OCI-LY7 (cell line): Measurements from ENCODE around the gene VPS54. TPM values are rescaled to one million over a fixed set of nuclear protein-coding genes. Genes with fewer than 3 reads are reported as not detected.

Source experiments
- BruUV-seq: library from RNA; stranded (reverse); fragments of 400-500 nt; replicated peaks from 2 replicates; lab custom pipeline; 2021; lab: Mats Ljungman, UMichigan
- CTCF ChIA-PET: fragments of 300-600 bp; sonication (Branson Sonifier 250); formaldehyde crosslinking; loops from one replicate; lab custom pipeline; 2022; ENCODE audit warnings: antibody characterized with exemption; ENCODE audit not compliant: unreplicated experiment; lab: Charles Lee
- POLR2A ChIA-PET: fragments of 300-600 bp; sonication (Branson Sonifier 250); formaldehyde crosslinking; loops from one replicate; lab custom pipeline; 2022; ENCODE audit warnings: antibody characterized with exemption; lab: Charles Lee
- DNase-seq: peaks from one replicate; pipeline ENCODE4 v3.0.0-alpha.2; 2015; ENCODE audit warnings: low spot score
- H2AFZ ChIP-seq: fragments of 200-600 bp; sonication (generic), shearing (Covaris generic); 2 replicates; pipeline ENCODE4 v1.6.1; 2014; ENCODE audit warnings: mild to moderate bottlenecking, antibody characterized with exemption, low read length, moderate library complexity
- H3K27ac ChIP-seq: fragments of 200-600 bp; sonication (generic); 2 replicates; pipeline ENCODE4 v1.5.1; 2014; ENCODE audit warnings: mixed run types, low read depth, mild to moderate bottlenecking, moderate library complexity, low read length, inconsistent platforms; ENCODE audit not compliant: poor library complexity, severe bottlenecking
- H3K36me3 ChIP-seq: fragments of 200-600 bp; sonication (generic); 2 replicates; pipeline ENCODE4 v1.6.1; 2014; ENCODE audit warnings: mild to moderate bottlenecking, antibody characterized with exemption, low read length, moderate library complexity, mixed read lengths; ENCODE audit not compliant: insufficient read depth
- H3K4me1 ChIP-seq: fragments of 200-600 bp; sonication (generic); 2 replicates; pipeline ENCODE4 v1.5.1; 2014; ENCODE audit warnings: mild to moderate bottlenecking, low read length; ENCODE audit not compliant: insufficient read depth, poor library complexity, severe bottlenecking
- H3K4me2 ChIP-seq: fragments of 200-600 bp; sonication (generic); 2 replicates; pipeline ENCODE4 v1.6.1; 2014; ENCODE audit warnings: mild to moderate bottlenecking, low read length
- H3K4me3 ChIP-seq: fragments of 200-600 bp; sonication (generic); 2 replicates; pipeline ENCODE4 v1.5.1; 2014; ENCODE audit warnings: mild to moderate bottlenecking, low read depth, low read length; ENCODE audit not compliant: poor library complexity, severe bottlenecking
- H3K79me2 ChIP-seq: fragments of 200-600 bp; sonication (generic); 2 replicates; pipeline ENCODE4 v1.6.1; 2016; ENCODE audit warnings: low read depth, mild to moderate bottlenecking, low read length, moderate library complexity, mixed read lengths; ENCODE audit not compliant: insufficient read depth
- H3K9me2 ChIP-seq: fragments of 200-600 bp; sonication (generic); 2 replicates; pipeline ENCODE4 v1.6.1; 2016; ENCODE audit warnings: mild to moderate bottlenecking, low read length, mixed read lengths; ENCODE audit not compliant: insufficient read depth
- H3K9me3 ChIP-seq: fragments of 200-600 bp; sonication (generic); 2 replicates; pipeline ENCODE4 v1.6.1; 2014; ENCODE audit warnings: mild to moderate bottlenecking, mixed run types, low read length, mixed read lengths
- H4K20me1 ChIP-seq: fragments of 200-600 bp; sonication (generic); 2 replicates; pipeline ENCODE4 v1.6.1; 2014; ENCODE audit warnings: mild to moderate bottlenecking, antibody characterized with exemption, low read length, moderate library complexity, mixed read lengths; ENCODE audit not compliant: insufficient read depth
- CTCF ChIP-seq: fragments of 200-600 bp; sonication (generic); conservative IDR thresholded peaks from 2 replicates; pipeline ENCODE4 v1.5.1; 2014; ENCODE audit warnings: mild to moderate bottlenecking, antibody characterized with exemption, low read length, moderate library complexity, mixed read lengths
- EZH2phosphoT487 ChIP-seq: fragments of 200-600 bp; sonication (generic); IDR thresholded peaks from 2 replicates; pipeline ENCODE4 v1.6.1; 2018; ENCODE audit warnings: low read depth, borderline replicate concordance, mild to moderate bottlenecking, mixed run types, antibody characterized with exemption, low read length, moderate library complexity, mixed read lengths
- intact Hi-C: fragments of 100-400 bp; cut with micrococcal nuclease; formaldehyde crosslinking; loops from one replicate; pipeline ENCODE4 v1.10.0; 2022; ENCODE audit not compliant: unreplicated experiment
- total RNA-seq, 2 experiments: library from RNA; depleted of rRNA in 1 of 2; stranded (reverse); fragments of >200 nt in 1 of 2; shearing (Covaris generic) in 1 of 2; gene quantifications; 2 replicates each; pipeline ENCODE4 v1.2.3, GENCODE V29; 2014 to 2022

Gene VPS54
- total RNA-seq, 2 experiments from 2014 or later: 14.7 to 17.8 TPM

GRCh38 chr2:63926815-63927214 is 92.4 kb downstream of the VPS54 start:
- intact Hi-C loops: no loop called here
- Histone ChIP-seq H3K79me2 (no peaks in the 10 kb centered on the region), H3K27ac (no peak overlapping the region), H3K9me2 (no peaks in the 10 kb centered on the region), H4K20me1 (no peaks in the 10 kb centered on the region), H3K9me3 (no peaks in the 10 kb centered on the region), H3K4me2 (no peak overlapping the region), H3K36me3 (peaks cover 5% of the 10 kb centered on the region; the same call in 1 of the 2 replicates), H3K4me1 (no peaks in the 10 kb centered on the region), H3K4me3 (no peak overlapping the region), H2AFZ (no peak overlapping the region)
- ChIA-PET CTCF (no interaction called here), POLR2A (interaction anchor here (0.7 to 1.5 kb wide), 4 partner anchors 9 to 25 kb away, joined by 3 to 6 read pairs (median 4); no protein-coding TSS in a partner anchor)
- no TSS peak for BruUV-seq
- no peak for DNase-seq
- TF ChIP-seq CTCF (no peak), EZH2phosphoT487 (no peak)

- ChIA-PET CTCF (no interaction called here), POLR2A (interaction anchor here (0.6 kb wide), 1 partner anchor 21 kb away, joined by 3 read pairs; no protein-coding TSS in a partner anchor)
- Histone ChIP-seq H3K36me3 (peaks cover 65% of the 10 kb centered on the region), H3K9me3 (no peaks in the 10 kb centered on the region), H3K27ac (no peak overlapping the region), H3K4me3 (no peak overlapping the region), H4K20me1 (no peaks in the 10 kb centered on the region), H3K4me1 (no peaks in the 10 kb centered on the region), H2AFZ (no peak overlapping the region), H3K4me2 (no peak overlapping the region), H3K9me2 (no peaks in the 10 kb centered on the region), H3K79me2 (no peaks in the 10 kb centered on the region)
- intact Hi-C loops: no loop called here
- TF ChIP-seq CTCF: no peak
- no peak for TF ChIP-seq EZH2phosphoT487
- BruUV-seq: no TSS peak
- DNase-seq: no peak
These were observed 104.9 kb downstream of the VPS54 start for GRCh38 chr2:63914311-63914710.

GRCh38 chr2:63903003-63903402 is 116.2 kb downstream of the VPS54 start:
- H4K20me1 ChIP-seq: no peaks in the 10 kb centered on the region
- CTCF ChIA-PET: no interaction called here
- H3K27ac ChIP-seq: no peak overlapping the region
- peak; percentile 11 for DNase-seq
- no peak overlapping the region for H3K4me3 ChIP-seq
- POLR2A ChIA-PET: no interaction called here
- no peaks in the 10 kb centered on the region for H3K4me1 ChIP-seq
- no peaks in the 10 kb centered on the region for H3K9me2 ChIP-seq
- H2AFZ ChIP-seq: no peak overlapping the region
- no TSS peak for BruUV-seq
- no peak overlapping the region for H3K4me2 ChIP-seq
- H3K36me3 ChIP-seq: peaks cover 75% of the 10 kb centered on the region
- no peaks in the 10 kb centered on the region for H3K79me2 ChIP-seq
- intact Hi-C loops: no loop called here
- TF ChIP-seq EZH2phosphoT487 (no peak), CTCF (no peak)
- peaks cover 29% of the 10 kb centered on the region for H3K9me3 ChIP-seq
